HG03354 (cell line): Measurements from ENCODE around the gene RPL32.
"Not testable (repeated sequence)": the region's sequence is repeated elsewhere in the genome, so short reads cannot be mapped to it uniquely, and the experiment has no call there.

Experiments
- ATAC-seq: cut with Tn5 transposase; IDR thresholded peaks from one replicate; pipeline ENCODE4 v1.9.1; 2021; ENCODE audit warnings: mild to moderate bottlenecking; ENCODE audit not compliant: unreplicated experiment, poor library complexity, severe bottlenecking

The RPL32 gene

GRCh38 chr3:12841149-12841969 lies at the start of gene RPL32:
Gene RPL32 (minus strand): TSS chr3:12841565. CDS start chr3:12840237, 1,328 bp downstream.
- peak; percentile 91 for ATAC-seq

DNA sequence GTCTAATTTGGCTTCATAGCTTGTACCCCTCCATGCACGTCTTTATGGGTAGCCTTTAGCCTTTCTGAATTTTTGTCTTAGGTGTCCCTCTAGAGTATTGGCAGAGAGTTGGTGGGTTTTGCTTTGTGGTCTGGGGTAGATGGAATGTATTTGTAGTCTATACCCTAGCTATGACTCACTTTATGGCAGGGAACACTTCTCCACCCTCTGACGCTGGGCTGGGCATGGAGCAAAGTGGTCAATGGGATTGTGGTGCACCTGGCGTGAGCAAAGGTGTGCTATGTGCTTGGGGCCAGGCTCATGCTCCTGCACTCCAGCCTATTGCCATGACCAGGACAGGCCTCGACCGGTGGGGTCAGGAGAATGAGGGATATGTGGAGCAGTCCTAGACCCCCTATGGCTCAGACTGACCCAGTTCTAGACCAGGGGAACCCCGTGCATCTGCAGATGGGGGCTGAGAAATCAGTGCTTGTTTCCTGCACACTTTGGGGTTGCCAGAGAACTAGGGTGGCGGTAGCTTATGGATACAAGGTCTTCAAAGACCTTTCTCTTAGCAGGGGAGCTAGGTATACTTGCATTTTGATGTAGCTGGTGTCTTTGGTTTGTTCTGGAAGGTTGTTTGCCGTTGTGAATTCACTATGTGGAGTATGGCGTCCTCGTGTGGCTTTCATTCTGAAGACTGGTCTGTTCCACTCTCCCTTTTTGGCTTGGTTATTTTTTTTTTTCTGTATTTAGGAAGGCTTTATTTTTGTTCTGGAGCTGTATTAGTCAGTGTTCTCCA lies 49.4 kb upstream of the RPL32 start:
- ATAC-seq = no peak

DNA sequence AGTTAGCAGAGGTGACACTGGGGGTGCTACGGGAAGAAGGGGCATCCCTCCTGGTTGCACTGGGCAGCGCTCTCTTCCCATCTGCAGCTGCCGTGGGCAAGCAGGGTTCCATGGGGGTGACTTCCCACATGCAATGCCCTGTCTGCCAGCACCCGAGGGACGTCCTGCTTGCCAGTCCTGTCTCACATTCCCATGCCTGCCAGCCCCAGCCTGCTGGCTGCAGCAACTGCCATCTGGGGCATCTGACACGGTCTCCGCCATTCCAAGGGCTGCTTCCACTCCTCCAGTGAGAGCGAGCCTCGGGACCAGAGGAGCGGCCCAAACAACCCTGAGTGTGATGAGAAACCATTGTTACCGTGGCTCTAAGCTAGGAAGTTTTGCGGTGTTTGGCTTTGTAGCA lies 45.4 kb upstream of the RPL32 start:
- no peak for ATAC-seq

- peak; percentile 61 for ATAC-seq
These were observed 44.8 kb upstream of the RPL32 start for GRCh38 chr3:12886106-12886679.

DNA sequence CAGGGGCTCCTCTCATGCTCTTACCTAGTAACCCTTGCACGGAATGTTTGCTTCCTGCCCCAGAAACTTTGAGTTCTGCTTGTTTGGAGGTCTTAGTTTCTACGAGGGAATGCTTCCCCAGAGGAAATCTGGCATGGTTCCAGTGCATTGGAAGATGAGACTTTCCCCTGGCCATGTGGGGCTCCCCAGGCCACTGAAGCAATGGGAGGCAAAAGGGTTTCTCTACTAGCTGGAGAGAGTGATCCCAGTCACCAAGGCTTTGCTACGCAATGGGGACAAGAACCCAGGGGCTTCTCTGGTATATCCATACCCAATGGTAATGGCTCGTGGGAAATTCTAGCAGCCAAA lies 44.2 kb upstream of the RPL32 start:
- ATAC-seq = no peak

DNA sequence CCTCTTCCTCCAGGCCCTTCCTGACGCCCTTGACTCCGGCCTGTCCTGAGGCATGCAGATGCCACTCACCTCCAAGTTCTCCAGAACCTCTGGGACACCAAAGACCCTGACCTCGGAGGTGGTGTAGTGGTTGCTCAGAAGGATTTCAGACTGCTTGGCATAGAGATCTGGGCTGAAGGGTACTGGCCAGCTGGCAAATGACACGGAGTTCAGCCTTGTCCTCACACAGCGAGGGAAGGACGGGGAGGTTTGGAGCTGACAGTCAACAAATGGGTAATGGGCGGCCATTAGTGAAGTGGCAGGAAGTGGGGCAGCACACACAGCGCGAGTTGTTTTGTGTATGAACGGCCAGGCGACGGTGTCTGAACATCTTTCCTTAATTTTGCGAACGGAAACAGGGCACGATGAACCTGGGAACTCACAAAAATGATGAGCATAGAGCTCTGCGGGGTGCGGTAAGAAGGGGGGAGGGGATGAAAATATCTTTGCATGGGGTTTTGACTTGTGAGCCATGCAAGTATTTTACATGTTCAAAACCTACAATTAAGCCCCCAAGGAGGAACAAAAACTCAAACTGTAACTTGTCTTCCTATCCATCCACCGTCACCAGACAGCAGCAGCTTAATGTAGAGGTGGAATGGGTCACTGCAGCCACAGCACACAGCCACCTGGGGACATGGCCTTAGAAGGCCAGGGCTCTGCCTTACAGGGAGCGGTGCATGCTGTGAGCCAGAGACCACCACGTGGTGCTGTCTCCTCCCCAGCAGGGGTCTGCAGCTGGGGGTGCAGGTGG lies 43.6 kb upstream of the RPL32 start:
- peak; percentile 36 for ATAC-seq

DNA sequence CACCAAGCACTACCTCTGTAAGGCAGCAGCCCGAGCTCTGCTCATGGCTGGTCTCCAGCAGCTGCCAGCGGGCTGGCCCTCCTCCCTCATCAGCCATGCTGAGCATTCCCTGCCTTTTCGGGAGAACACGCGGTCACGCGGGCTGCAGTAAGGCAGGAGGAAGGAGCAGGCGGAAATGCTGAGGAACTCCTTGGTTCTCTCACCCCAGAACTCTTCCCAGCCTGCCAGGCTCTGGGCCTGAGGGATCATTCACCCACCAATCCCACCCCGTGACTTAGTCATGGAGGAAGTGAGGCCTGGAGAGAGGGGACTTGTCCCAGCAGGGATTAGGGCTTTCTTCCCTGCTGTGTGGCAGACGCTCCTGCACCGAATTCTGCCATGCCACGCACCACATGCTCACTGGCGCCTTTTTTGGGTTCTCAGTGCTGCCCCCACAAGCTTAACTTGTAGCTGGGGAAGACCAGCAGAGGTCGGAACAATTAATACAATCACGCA lies 42.9 kb upstream of the RPL32 start:
- ATAC-seq = no peak

GRCh38 chr3:12882336-12883310 lies 41.3 kb upstream of the RPL32 start:
- ATAC-seq = no peak

DNA sequence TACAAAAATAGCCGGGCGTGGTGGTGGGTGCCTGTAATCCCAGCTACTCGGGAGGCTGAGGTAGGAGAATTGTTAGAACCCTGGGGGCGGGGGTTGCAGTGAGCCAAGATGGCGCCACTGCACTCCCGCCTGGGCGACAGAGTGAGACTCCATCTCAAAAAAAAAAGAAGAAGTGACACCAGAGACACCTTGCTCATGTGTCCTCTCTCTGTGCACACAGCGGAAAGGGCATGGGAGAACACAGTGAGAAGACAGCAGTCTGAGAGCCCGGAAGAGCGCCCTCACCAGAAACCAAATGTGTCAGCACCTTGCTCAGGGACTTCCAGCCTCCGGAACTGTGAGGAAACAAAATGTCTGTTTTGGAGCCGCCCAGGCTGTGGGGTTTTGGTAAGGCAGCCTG lies 40.5 kb upstream of the RPL32 start:
- not testable (repeated sequence) for ATAC-seq

- no peak for ATAC-seq
These were observed 37.9 kb upstream of the RPL32 start for GRCh38 chr3:12879191-12879815.

- ATAC-seq = not testable (repeated sequence)
These were observed 37.4 kb upstream of the RPL32 start for GRCh38 chr3:12878758-12879157.

DNA sequence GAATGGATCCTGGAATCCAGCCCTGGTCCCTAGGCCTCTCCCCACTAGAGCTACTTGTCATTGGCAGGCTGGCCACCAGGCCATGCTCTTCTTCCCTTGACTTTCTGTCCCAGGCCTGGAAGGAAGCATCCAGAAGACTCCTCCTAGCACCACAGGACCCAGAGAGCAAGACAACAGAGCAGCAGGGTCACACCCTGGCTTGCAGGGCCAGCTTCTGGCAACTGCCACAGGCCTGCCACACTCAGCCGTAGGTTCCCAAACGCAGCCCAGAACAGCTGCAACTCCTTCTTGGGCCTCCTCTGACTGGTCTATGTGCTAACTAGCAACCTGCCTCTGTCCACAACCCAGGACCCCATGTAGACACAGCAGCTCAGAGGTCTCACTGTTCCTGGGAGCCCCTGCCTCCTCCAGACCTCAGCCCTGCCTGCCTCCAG lies 36.8 kb upstream of the RPL32 start:
- ATAC-seq = no peak

GRCh38 chr3:12877040-12877439 lies 35.7 kb upstream of the RPL32 start:
- ATAC-seq = no peak

GRCh38 chr3:12875857-12876836 lies 34.8 kb upstream of the RPL32 start:
- ATAC-seq = no peak

- no peak for ATAC-seq
These were observed 30.1 kb upstream of the RPL32 start for GRCh38 chr3:12871404-12871983.

DNA sequence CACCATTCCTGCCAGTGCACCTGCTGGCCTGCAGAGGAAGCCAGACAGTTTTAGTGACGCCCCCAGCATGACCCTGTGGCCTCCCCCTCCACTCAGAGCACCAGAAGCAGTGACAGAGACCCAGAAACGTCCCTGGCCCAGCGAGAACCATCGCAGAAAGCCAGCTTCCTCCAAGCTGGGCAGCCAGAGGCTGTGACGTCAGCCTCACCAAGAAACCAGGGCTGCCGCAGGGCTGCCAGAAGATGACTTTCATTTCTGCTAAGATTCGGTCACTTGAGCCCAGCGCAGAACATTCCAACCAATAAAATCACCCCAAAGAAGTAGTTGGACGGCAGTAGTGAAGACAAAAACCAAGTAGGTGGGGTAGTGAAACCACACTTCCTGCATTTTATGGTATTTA lies 29.6 kb upstream of the RPL32 start:
- no peak for ATAC-seq
